ENCODE measurements around the gene SLIT3.

GRCh38 chr5:169115461-169116124 is 185.3 kb downstream of the SLIT3 start:
- TF ChIP-seq POLR2A (IDR thresholded peaks at IDR 0.05) (no peak), CTCF (IDR thresholded peaks at IDR 0.05) (no peak), POLR2AphosphoS5 (IDR thresholded peaks at IDR 0.05) (no peak)
